Prostate gland (tissue), 2 donors: ENCODE measurements around the gene GPR87.

ENCODE experiments used
- POLR2A ChIP-seq: fragments of 450-650 bp; IDR thresholded peaks from one replicate; pipeline ENCODE4 v1.6.1; 2016; ENCODE audit warnings: antibody characterized with exemption, mild to moderate bottlenecking
- POLR2AphosphoS5 ChIP-seq: sonication (generic); formaldehyde crosslinking; IDR thresholded peaks from one replicate; pipeline ENCODE4 v1.6.1; 2017; ENCODE audit warnings: antibody characterized with exemption
- TF ChIP-seq, protein P1 (sequence below), 4 experiments: fragments of 200-600 bp in 2 of 4; fragments of 450-650 bp in 2 of 4; sonication (generic) in 2 of 4; IDR thresholded peaks; 1 replicate in 3 of 4; 2 replicates in 1 of 4; pipeline ENCODE4 v1.5.1; 2016 to 2019; ENCODE audit warnings: antibody characterized with exemption in 4 of 4, mild to moderate bottlenecking in 2 of 4, moderate library complexity in 2 of 4

DNA sequence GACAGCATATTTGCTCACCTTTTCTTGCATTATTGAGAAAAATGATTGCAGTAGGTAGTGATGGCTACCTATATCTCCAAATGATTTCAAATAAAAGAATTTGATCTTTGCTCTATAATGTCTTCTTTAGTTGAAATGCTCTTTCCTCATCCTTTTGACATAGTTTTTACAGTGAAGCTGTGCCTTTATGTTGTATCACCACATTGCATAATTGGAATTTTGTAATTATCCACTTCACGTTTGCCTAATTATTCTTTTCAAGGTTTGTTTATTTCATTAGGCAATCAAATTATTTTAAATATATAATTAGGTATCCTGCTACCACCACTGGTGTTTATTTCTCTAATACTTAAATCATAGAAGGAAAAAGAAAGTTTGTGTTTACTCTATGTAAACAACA lies 34.0 kb upstream of the GPR87 start:
- TF ChIP-seq, protein P1, sequence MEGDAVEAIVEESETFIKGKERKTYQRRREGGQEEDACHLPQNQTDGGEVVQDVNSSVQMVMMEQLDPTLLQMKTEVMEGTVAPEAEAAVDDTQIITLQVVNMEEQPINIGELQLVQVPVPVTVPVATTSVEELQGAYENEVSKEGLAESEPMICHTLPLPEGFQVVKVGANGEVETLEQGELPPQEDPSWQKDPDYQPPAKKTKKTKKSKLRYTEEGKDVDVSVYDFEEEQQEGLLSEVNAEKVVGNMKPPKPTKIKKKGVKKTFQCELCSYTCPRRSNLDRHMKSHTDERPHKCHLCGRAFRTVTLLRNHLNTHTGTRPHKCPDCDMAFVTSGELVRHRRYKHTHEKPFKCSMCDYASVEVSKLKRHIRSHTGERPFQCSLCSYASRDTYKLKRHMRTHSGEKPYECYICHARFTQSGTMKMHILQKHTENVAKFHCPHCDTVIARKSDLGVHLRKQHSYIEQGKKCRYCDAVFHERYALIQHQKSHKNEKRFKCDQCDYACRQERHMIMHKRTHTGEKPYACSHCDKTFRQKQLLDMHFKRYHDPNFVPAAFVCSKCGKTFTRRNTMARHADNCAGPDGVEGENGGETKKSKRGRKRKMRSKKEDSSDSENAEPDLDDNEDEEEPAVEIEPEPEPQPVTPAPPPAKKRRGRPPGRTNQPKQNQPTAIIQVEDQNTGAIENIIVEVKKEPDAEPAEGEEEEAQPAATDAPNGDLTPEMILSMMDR (IDR thresholded peaks at IDR 0.05) = no peak
- no peak for TF ChIP-seq POLR2A
- TF ChIP-seq POLR2AphosphoS5 = no peak
